Measurements from ENCODE around the gene STK32C.

DNA sequence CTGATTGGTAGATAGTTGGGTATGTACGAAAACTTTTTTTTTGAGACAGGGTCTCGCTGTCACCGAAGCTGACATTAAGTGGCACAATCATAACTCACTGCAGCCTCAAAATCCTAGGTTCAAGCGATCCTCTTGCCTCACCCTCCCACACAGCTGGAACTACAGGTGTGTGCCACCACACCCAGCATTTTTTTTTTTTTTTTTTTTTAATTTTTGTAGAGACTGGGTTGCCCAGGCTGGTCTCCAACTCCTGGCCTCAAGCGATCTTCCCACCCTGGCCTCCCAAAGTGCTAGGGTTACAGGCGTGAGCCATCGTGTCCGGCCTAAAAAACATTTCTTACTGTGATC, 22.7 kb upstream of the STK32C start:
- TF ChIP-seq, protein P1, sequence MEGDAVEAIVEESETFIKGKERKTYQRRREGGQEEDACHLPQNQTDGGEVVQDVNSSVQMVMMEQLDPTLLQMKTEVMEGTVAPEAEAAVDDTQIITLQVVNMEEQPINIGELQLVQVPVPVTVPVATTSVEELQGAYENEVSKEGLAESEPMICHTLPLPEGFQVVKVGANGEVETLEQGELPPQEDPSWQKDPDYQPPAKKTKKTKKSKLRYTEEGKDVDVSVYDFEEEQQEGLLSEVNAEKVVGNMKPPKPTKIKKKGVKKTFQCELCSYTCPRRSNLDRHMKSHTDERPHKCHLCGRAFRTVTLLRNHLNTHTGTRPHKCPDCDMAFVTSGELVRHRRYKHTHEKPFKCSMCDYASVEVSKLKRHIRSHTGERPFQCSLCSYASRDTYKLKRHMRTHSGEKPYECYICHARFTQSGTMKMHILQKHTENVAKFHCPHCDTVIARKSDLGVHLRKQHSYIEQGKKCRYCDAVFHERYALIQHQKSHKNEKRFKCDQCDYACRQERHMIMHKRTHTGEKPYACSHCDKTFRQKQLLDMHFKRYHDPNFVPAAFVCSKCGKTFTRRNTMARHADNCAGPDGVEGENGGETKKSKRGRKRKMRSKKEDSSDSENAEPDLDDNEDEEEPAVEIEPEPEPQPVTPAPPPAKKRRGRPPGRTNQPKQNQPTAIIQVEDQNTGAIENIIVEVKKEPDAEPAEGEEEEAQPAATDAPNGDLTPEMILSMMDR (IDR thresholded peaks at IDR 0.05) = no peak
- no peak for TF ChIP-seq POLR2A (IDR thresholded peaks at IDR 0.05)
- no peak for TF ChIP-seq EP300 (IDR thresholded peaks at IDR 0.05)

Data from tibial nerve (tissue), 4 donors.